GM12891 (cell line): ENCODE measurements around the gene CYB561D1.

Experiments used
- POLR2A ChIP-seq: IDR thresholded peaks from 2 replicates; pipeline ENCODE4 v1.6.1; 2011; ENCODE audit warnings: low read depth, low read length, control low read depth
- POLR2AphosphoS5 ChIP-seq: IDR thresholded peaks from 2 replicates; pipeline ENCODE4 v1.6.1; 2011; ENCODE audit warnings: low read depth, low read length, control low read depth
- SPI1 ChIP-seq: IDR thresholded peaks from 2 replicates; pipeline ENCODE4 v1.6.1; 2011; ENCODE audit warnings: low read depth, low read length, control low read depth
- TAF1 ChIP-seq: IDR thresholded peaks from 2 replicates; pipeline ENCODE4 v1.6.1; 2011; ENCODE audit warnings: low read depth, low read length, control low read depth

DNA sequence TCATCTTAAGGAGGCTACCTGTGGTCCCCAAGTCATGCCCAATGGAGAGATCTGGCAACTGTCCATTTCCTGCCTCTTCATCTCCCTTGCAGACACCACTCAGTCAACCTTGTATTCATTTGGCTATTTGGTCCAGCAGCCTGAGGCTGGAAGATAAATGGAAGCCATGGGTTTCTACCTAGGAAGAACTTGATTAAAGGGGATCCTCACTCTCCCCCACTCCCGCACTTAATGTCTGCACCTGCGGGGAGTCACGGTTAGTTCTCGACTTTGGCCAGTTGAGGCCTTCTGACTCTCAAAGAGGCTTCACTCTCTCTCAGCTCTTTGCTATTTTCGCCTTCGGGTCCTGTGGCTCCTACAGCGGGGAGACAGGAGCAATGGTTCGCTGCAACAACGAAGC is 18.6 kb upstream of the CYB561D1 start:
- TF ChIP-seq POLR2AphosphoS5: no peak
- TF ChIP-seq POLR2A: no peak
- no peak for TF ChIP-seq TAF1
- TF ChIP-seq SPI1: no peak
